C4-2B (cell line): Measurements from ENCODE around the gene SRRM3.

Experiments
- ZFX ChIP-seq: fragments of 450-650 bp; IDR thresholded peaks from 2 replicates; pipeline ENCODE4 v1.6.1; 2017
- TF ChIP-seq, protein P1 (sequence below): fragments of 450-650 bp; conservative IDR thresholded peaks from 2 replicates; pipeline ENCODE4 v1.5.1; 2017; ENCODE audit warnings: mild to moderate bottlenecking

DNA sequence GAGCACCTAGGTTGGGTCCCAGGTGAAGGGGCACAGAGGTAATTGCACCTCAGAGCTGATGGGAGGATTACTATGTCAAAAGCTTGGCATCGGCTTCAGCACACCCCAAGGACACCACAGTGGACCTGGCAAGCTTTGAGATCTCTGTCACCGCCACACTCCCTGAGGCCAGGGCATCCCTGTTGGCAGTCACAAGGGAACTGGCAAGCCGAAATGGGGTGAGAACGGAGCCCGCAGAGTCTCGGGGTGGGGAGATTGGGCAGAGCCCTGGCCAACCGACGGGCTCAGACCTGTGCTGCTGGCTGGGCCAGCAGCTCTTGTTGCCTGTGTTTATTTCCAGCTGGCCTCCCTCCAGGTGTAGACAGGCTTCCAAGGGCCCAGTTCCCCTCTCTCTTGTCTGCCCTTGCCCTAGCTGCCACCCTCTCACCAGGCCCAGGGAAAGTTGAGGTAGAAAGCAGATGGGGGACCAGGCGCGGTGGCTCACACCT is 103.2 kb downstream of the SRRM3 start:
- TF ChIP-seq, protein P1, sequence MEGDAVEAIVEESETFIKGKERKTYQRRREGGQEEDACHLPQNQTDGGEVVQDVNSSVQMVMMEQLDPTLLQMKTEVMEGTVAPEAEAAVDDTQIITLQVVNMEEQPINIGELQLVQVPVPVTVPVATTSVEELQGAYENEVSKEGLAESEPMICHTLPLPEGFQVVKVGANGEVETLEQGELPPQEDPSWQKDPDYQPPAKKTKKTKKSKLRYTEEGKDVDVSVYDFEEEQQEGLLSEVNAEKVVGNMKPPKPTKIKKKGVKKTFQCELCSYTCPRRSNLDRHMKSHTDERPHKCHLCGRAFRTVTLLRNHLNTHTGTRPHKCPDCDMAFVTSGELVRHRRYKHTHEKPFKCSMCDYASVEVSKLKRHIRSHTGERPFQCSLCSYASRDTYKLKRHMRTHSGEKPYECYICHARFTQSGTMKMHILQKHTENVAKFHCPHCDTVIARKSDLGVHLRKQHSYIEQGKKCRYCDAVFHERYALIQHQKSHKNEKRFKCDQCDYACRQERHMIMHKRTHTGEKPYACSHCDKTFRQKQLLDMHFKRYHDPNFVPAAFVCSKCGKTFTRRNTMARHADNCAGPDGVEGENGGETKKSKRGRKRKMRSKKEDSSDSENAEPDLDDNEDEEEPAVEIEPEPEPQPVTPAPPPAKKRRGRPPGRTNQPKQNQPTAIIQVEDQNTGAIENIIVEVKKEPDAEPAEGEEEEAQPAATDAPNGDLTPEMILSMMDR = no peak
- no peak for TF ChIP-seq ZFX
